Measurements from ENCODE around the gene KRTAP12-4.
"Not testable (repeated sequence)": the region's sequence is repeated elsewhere in the genome, so short reads cannot be mapped to it uniquely, and the experiment has no call there.

KRTAP12-4 gene

DNA sequence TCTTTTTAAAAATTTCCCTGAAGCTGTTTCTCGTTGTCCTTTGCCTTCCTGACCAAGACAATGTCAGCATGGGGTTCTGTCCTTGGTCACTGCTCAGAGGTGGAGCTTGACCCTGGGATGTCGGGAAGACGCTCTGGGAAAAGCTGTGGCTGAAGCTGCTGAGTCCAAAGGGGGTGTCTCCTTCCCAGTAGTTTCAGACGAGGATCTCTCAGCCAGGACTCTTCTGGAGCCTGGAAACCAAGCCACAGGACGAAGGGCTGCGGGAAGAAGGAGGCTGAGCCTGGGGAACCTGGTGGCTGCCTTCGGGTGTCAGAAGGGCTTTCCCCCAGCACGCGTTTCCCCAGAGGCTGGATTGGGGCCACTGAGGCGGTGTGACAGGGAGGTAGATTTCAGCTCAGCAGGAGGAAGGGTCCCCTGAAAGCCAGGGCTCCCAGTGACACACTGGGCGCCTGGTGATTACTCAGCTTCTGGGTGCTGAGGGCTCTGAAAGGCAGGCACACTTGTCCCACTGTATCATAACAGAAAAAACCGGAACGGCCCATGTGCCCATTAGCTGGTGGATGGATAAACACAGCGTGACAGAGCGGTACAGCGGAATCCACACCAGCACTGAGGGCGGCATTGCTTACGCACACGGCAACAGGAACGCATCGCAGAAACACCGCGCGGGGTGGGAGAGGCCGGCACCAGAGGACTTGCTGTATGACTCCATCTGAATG, 32.5 kb upstream of the KRTAP12-4 start:
- TF ChIP-seq, protein P1, sequence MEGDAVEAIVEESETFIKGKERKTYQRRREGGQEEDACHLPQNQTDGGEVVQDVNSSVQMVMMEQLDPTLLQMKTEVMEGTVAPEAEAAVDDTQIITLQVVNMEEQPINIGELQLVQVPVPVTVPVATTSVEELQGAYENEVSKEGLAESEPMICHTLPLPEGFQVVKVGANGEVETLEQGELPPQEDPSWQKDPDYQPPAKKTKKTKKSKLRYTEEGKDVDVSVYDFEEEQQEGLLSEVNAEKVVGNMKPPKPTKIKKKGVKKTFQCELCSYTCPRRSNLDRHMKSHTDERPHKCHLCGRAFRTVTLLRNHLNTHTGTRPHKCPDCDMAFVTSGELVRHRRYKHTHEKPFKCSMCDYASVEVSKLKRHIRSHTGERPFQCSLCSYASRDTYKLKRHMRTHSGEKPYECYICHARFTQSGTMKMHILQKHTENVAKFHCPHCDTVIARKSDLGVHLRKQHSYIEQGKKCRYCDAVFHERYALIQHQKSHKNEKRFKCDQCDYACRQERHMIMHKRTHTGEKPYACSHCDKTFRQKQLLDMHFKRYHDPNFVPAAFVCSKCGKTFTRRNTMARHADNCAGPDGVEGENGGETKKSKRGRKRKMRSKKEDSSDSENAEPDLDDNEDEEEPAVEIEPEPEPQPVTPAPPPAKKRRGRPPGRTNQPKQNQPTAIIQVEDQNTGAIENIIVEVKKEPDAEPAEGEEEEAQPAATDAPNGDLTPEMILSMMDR (IDR thresholded peaks at IDR 0.05; ENCODE audit: low read depth, low read length, missing control alignments), result no peak
- no peak for DNase-seq (ENCODE audit: low read depth)
- in situ Hi-C loops (cut with HindIII; ENCODE audit: low sequenced_read_pairs), result no loop called here
- H3K4me3 ChIP-seq (ENCODE audit: low read depth, low read length), result no peak overlapping the region

- DNase-seq (ENCODE audit: low read depth), result no peak
- TF ChIP-seq, protein P1 (IDR thresholded peaks at IDR 0.05; ENCODE audit: low read depth, low read length, missing control alignments), result no peak
- in situ Hi-C loops (cut with HindIII; ENCODE audit: low sequenced_read_pairs), result no loop called here
- no peak overlapping the region for H3K4me3 ChIP-seq (ENCODE audit: low read depth, low read length)
Observed at GRCh38 chr21:44686000-44686781, 31.7 kb upstream of the KRTAP12-4 start.

GRCh38 chr21:44685050-44685449, 30.6 kb upstream of the KRTAP12-4 start:
- DNase-seq (ENCODE audit: low read depth); H3K4me3 ChIP-seq (ENCODE audit: low read depth, low read length); in situ Hi-C loops (cut with HindIII; ENCODE audit: low sequenced_read_pairs): not testable (repeated sequence)

GRCh38 chr21:44684483-44684882, 30.0 kb upstream of the KRTAP12-4 start:
- in situ Hi-C loops (cut with HindIII; ENCODE audit: low sequenced_read_pairs), result no loop called here
- no peak for DNase-seq (ENCODE audit: low read depth)
- TF ChIP-seq, protein P1 (IDR thresholded peaks at IDR 0.05; ENCODE audit: low read depth, low read length, missing control alignments), result no peak
- no peak overlapping the region for H3K4me3 ChIP-seq (ENCODE audit: low read depth, low read length)

GRCh38 chr21:44684077-44684476, 29.6 kb upstream of the KRTAP12-4 start:
- no peak overlapping the region for H3K4me3 ChIP-seq (ENCODE audit: low read depth, low read length)
- DNase-seq (ENCODE audit: low read depth), result no peak
- in situ Hi-C loops (cut with HindIII; ENCODE audit: low sequenced_read_pairs), result no loop called here
- TF ChIP-seq, protein P1 (IDR thresholded peaks at IDR 0.05; ENCODE audit: low read depth, low read length, missing control alignments), result no peak

GRCh38 chr21:44682580-44683151, 28.2 kb upstream of the KRTAP12-4 start:
- H3K4me3 ChIP-seq (ENCODE audit: low read depth, low read length), result no peak overlapping the region
- in situ Hi-C loops (cut with HindIII; ENCODE audit: low sequenced_read_pairs), result no loop called here
- TF ChIP-seq, protein P1 (IDR thresholded peaks at IDR 0.05; ENCODE audit: low read depth, low read length, missing control alignments), result no peak
- DNase-seq (ENCODE audit: low read depth), result no peak
